K562 (cell line): ENCODE data around the gene MICAL2. TPM values are rescaled to one million over a fixed set of nuclear protein-coding genes. Genes with fewer than 3 reads are reported as not detected.

ENCODE experiments used
- ATAC-seq: fragments of 200-7000 bp; cut with Tn5 transposase; 3 replicates; pipeline ENCODE4 v1.9.1; 2020; ENCODE audit warnings: moderate library complexity
- BruUV-seq: library from RNA; stranded (reverse); fragments of 400-500 nt; replicated peaks from 2 replicates; lab custom pipeline; 2021; lab: Mats Ljungman, UMichigan
- CTCF ChIA-PET: fragments of 300-600 bp; formaldehyde crosslinking; extraction: SDS; loops from one replicate; lab custom pipeline; 2021; ENCODE audit warnings: low intra/inter-chr PET ratio; lab: Yijun Ruan, JAX
- POLR2A ChIA-PET: fragments of 300-600, 350-650 bp; sonication (Branson Sonifier 250); formaldehyde crosslinking; extraction: SDS; loops from one replicate; lab custom pipeline; 2021; ENCODE audit warnings: antibody characterized with exemption, inconsistent platforms; lab: Yijun Ruan, JAX
- DNase-seq, 4 experiments: peaks; one replicate each; pipeline versions ENCODE4 v3.0.0 to v3.0.0-alpha.2; 2011 to 2018; ENCODE audit warnings: low spot score in 3 of 4, mixed read lengths in 3 of 4; ENCODE audit errors: extremely low read depth in 1 of 4
- FAIRE-seq: peaks from 2 replicates; lab custom pipeline; 2011; peaks lifted over from hg19 to GRCh38; lab: Jason Lieb, UNC
- H2AFZ ChIP-seq: 2 replicates; pipeline ENCODE4 v1.6.0; 2011; ENCODE audit warnings: low read depth, low read length, control low read depth, inconsistent platforms
- H3K27ac ChIP-seq: fragments of 200-600 bp; 3 replicates; pipeline ENCODE4 v1.8.0; 2011; ENCODE audit warnings: low read depth, mild to moderate bottlenecking, control low read depth, inconsistent platforms, low read length, moderate library complexity, mixed read lengths; ENCODE audit errors: extremely low read depth
- H3K27me3 ChIP-seq, 2 experiments: fragments of 300-600 bp in 1 of 2; 2 replicates in 1 of 2; 3 replicates in 1 of 2; pipeline versions ENCODE4 v1.6.0 to v1.8.0; 2011; ENCODE audit warnings: inconsistent platforms in 2 of 2, low read length in 2 of 2, mild to moderate bottlenecking in 1 of 2, mixed read lengths in 1 of 2, moderate library complexity in 1 of 2; ENCODE audit not compliant: control insufficient read depth in 2 of 2, insufficient read depth in 2 of 2
- H3K36me3 ChIP-seq: fragments of 300-600 bp; 3 replicates; pipeline ENCODE4 v1.8.0; 2011; ENCODE audit warnings: mild to moderate bottlenecking, low read length, inconsistent platforms; ENCODE audit not compliant: control insufficient read depth, insufficient read depth
- H3K4me1 ChIP-seq, 2 experiments: fragments of 200-600 bp in 1 of 2; replicated peaks in 1 of 2; 2 replicates in 1 of 2; 3 replicates in 1 of 2; pipeline versions ENCODE4 v1.5.1 to v1.8.0; 2011; ENCODE audit warnings: inconsistent platforms in 2 of 2, low read length in 2 of 2, mild to moderate bottlenecking in 1 of 2, mixed read lengths in 1 of 2, moderate library complexity in 1 of 2; ENCODE audit not compliant: control insufficient read depth in 2 of 2, insufficient read depth in 2 of 2
- H3K4me2 ChIP-seq: 2 replicates; pipeline ENCODE4 v1.6.1; 2011; ENCODE audit warnings: low read length, control low read depth, inconsistent platforms, mixed read lengths; ENCODE audit not compliant: insufficient read depth
- H3K4me3 ChIP-seq: fragments of 200-600 bp; sonication (generic), shearing (Covaris generic); 2 replicates; pipeline ENCODE4 v1.5.1; 2016; ENCODE audit warnings: control low read depth, inconsistent platforms
- H3K79me2 ChIP-seq: fragments of 200-600 bp; 3 replicates; pipeline ENCODE4 v1.8.0; 2011; ENCODE audit warnings: low read length, inconsistent platforms; ENCODE audit not compliant: control insufficient read depth, insufficient read depth
- H3K9ac ChIP-seq, 2 experiments: 2 replicates each; pipeline versions ENCODE4 v1.6.0 to v1.6.1; 2011; ENCODE audit warnings: low read depth in 2 of 2, low read length in 2 of 2, control low read depth in 1 of 2, inconsistent platforms in 1 of 2, mild to moderate bottlenecking in 1 of 2, mixed read lengths in 1 of 2; ENCODE audit not compliant: insufficient read depth in 1 of 2
- H3K9me1 ChIP-seq: one replicate; pipeline ENCODE4 v1.6.0; 2011; ENCODE audit warnings: inconsistent platforms, mild to moderate bottlenecking, low read length, moderate library complexity; ENCODE audit not compliant: control insufficient read depth, insufficient read depth
- H3K9me3 ChIP-seq: replicated peaks from 2 replicates; pipeline ENCODE4 v1.5.1; 2011; ENCODE audit warnings: low read depth, low read length, inconsistent platforms; ENCODE audit not compliant: control insufficient read depth, insufficient read depth
- H4K20me1 ChIP-seq: replicated peaks from 2 replicates; pipeline ENCODE4 v1.6.1; 2011; ENCODE audit warnings: low read length, inconsistent platforms, mixed read lengths; ENCODE audit not compliant: control insufficient read depth, insufficient read depth
- ATF2 ChIP-seq: sonication (generic); formaldehyde crosslinking; IDR thresholded peaks from 2 replicates; pipeline ENCODE4 v1.8.1; 2022; ENCODE audit warnings: missing genetic modification reagents
- C11orf30 ChIP-seq: fragments of 450-650 bp; IDR thresholded peaks from 2 replicates; pipeline ENCODE4 v1.6.1; 2016; ENCODE audit warnings: low read depth, mild to moderate bottlenecking
- CBX2 ChIP-seq: fragments of 200-600 bp; sonication (generic); IDR thresholded peaks from one replicate; pipeline ENCODE4 v1.6.1; 2012; ENCODE audit warnings: mild to moderate bottlenecking, low read length, inconsistent platforms; ENCODE audit not compliant: insufficient read depth, poor library complexity, severe bottlenecking
- GATA2 ChIP-seq: sonication (generic); formaldehyde crosslinking; IDR thresholded peaks from 2 replicates; pipeline ENCODE4 v1.4.0; 2020; ENCODE audit warnings: mild to moderate bottlenecking, missing genetic modification reagents
- SAFB2 ChIP-seq: fragments of 200-400 bp; formaldehyde crosslinking; IDR thresholded peaks from 2 replicates; pipeline ENCODE4 v1.6.1; 2018; ENCODE audit warnings: borderline replicate concordance, low read length, low read depth, moderate library complexity; ENCODE audit not compliant: severe bottlenecking
- SIN3B ChIP-seq: fragments of 450-650 bp; IDR thresholded peaks from 2 replicates; pipeline ENCODE4 v1.6.1; 2017; ENCODE audit warnings: low read depth, mild to moderate bottlenecking, moderate library complexity
- SLC30A9 ChIP-seq: fragments of 250-450 bp; sonication (Bioruptor Pico); IDR thresholded peaks from 2 replicates; pipeline ENCODE4 v1.8.0; 2022; ENCODE audit warnings: mild to moderate bottlenecking, moderate library complexity
- TCF3 ChIP-seq: sonication (generic); formaldehyde crosslinking; IDR thresholded peaks from 2 replicates; pipeline ENCODE4 v1.4.0; 2020; ENCODE audit warnings: mild to moderate bottlenecking, missing genetic modification reagents
- TFAP4 ChIP-seq: sonication (generic); formaldehyde crosslinking; IDR thresholded peaks from 2 replicates; pipeline ENCODE4 v1.8.0; 2022; ENCODE audit warnings: missing genetic modification reagents, mild to moderate bottlenecking, moderate library complexity, borderline replicate concordance
- ZBTB2 ChIP-seq: fragments of 450-650 bp; IDR thresholded peaks from 2 replicates; pipeline ENCODE4 v1.6.1; 2016; ENCODE audit warnings: antibody characterized with exemption
- ZNF41 ChIP-seq: fragments of 250-450 bp; sonication (Bioruptor Pico); conservative IDR thresholded peaks from 2 replicates; pipeline ENCODE4 v1.4.0; 2020; ENCODE audit warnings: mild to moderate bottlenecking
- ZNF507 ChIP-seq: conservative IDR thresholded peaks from 2 replicates; pipeline ENCODE4 v1.6.1; 2017; ENCODE audit warnings: missing genetic modification characterization, missing compliant biosample characterization
- ZNF586 ChIP-seq: fragments of 450-650 bp; formaldehyde crosslinking; conservative IDR thresholded peaks from 2 replicates; pipeline ENCODE4 v1.4.0; 2020; ENCODE audit warnings: mild to moderate bottlenecking, moderate library complexity
- WGBS: fragments of 100-300 bp; shearing (Covaris generic); methylation state at CpG from one replicate; pipeline ENCODE4 v1.1.6; 2016; ENCODE audit warnings: low coverage, mixed read lengths; ENCODE audit not compliant: insufficient coverage; ENCODE audit errors: missing lambda C conversion rate; 5-methylcytosine and 5-hydroxymethylcytosine counted together
- in situ Hi-C: fragments of 300-500 bp; cut with MboI; formaldehyde crosslinking; loops from 4 replicates; pipeline ENCODE4 v1.15.0; 2018; ENCODE audit warnings: inconsistent platforms, mixed read lengths
- intact Hi-C: fragments of 100-400 bp; cut with micrococcal nuclease; formaldehyde crosslinking; loops from 2 replicates; pipeline ENCODE4 v1.14.2; 2022
- polyA plus RNA-seq, 8 experiments: library from polyadenylated mRNA; depleted of rRNA in 4 of 8; stranded (reverse) in 5 of 8; unstranded in 3 of 8; fragments of >200 nt; fragmentation: Nextera tagmentation in 2 of 8; fragmentation: Illumina TruSeq in 1 of 8; extraction: Ambion mirVana in 2 of 8; extraction: Trizol in 1 of 8; gene quantifications; 2 replicates each; pipeline versions ENCODE4 v1.2.1 to v1.2.3, GENCODE V29; 2011 to 2014; ENCODE audit warnings: inconsistent platforms in 1 of 8, missing spikeins in 1 of 8
- total RNA-seq, 7 experiments: library from RNA; depleted of rRNA in 6 of 7; stranded (reverse); fragments of >200 nt in 6 of 7; fragmentation: Illumina TruSeq in 2 of 7; extraction: Trizol in 2 of 7; gene quantifications; 2 replicates each; pipeline versions ENCODE4 v1.2.1 to v1.2.3, GENCODE V29; 2011 to 2021; ENCODE audit warnings: low replicate concordance in 1 of 7

Gene MICAL2
- total and polyA plus RNA-seq, 9 of the 15 experiments (the other 6 are each of a cell fraction or from before 2014, with no cell fraction given) = 4.7 to 64.2 (median 33.6) TPM

GRCh38 chr11:12237381-12237784 is 127.0 kb downstream of the MICAL2 start (continued):
- TF ChIP-seq ZNF41 (CRISPR knock-in tag) (no peak), ATF2 (CRISPR knock-in tag) (no peak), SAFB2 (no peak), TFAP4 (CRISPR knock-in tag) (no peak), CBX2 (no peak), SLC30A9 (CRISPR knock-in tag) (no peak)
- TF ChIP-seq, all 486 proteins: peak for 0

- Histone ChIP-seq H3K4me3 (no peak overlapping the region), H3K9me1 (no peaks in the 10 kb centered on the region), H3K27me3 (no peaks in the 10 kb centered on the region), H3K4me1 (peaks cover 7 to 8% of the 10 kb centered on the region in 2 experiments; a peak in 4 of 5 replicates), H3K9me3 (no peaks in the 10 kb centered on the region), H3K9ac (no peak overlapping the region), H3K36me3 (peaks cover 44% of the 10 kb centered on the region), H4K20me1 (no peaks in the 10 kb centered on the region), H3K4me2 (no peak overlapping the region), H2AFZ (no peak overlapping the region), H3K79me2 (no peaks in the 10 kb centered on the region), H3K27ac (no peak overlapping the region)
- 74% methylated on average over 4 of the region's 4 CpGs for WGBS
- CTCF ChIA-PET = interaction anchor here (3.9 kb wide), 1 partner anchor 150 kb away, joined by 42 read pairs; no protein-coding TSS in a partner anchor
- FAIRE-seq (no peak), ATAC-seq (no peak), DNase-seq (no peak)
- POLR2A ChIA-PET = interaction anchor here (1.1 kb wide), 1 partner anchor 12 kb away, joined by 3 read pairs; no protein-coding TSS in a partner anchor
- TF ChIP-seq ZNF586 (CRISPR knock-in tag) = no peak
- TF ChIP-seq GATA2 (CRISPR knock-in tag) = no peak
- no peak for TF ChIP-seq ZNF507 (tag)
- no peak for TF ChIP-seq TFAP4 (CRISPR knock-in tag)
- TF ChIP-seq ZBTB2 = no peak
- no peak for TF ChIP-seq C11orf30
- TF ChIP-seq TCF3 = no peak
- TF ChIP-seq SIN3B = no peak
- no TSS peak for BruUV-seq
- intact Hi-C loops (loop anchor here (5.0 kb wide), 1 partner anchor 81 kb away; no protein-coding TSS in a partner anchor), in situ Hi-C loops (no loop called here)
Observed at GRCh38 chr11:12238420-12238819, 128.0 kb downstream of the MICAL2 start.
